ENCODE results near the gene EFHC2. TPM values are rescaled to one million over a fixed set of nuclear protein-coding genes. Genes with fewer than 3 reads are reported as not detected.

Gene EFHC2
- total and polyA plus RNA-seq, 2 of the 8 experiments (the other 6 are each of a cell fraction or from before 2014, with no cell fraction given): 1.8 to 3.4 TPM

DNA sequence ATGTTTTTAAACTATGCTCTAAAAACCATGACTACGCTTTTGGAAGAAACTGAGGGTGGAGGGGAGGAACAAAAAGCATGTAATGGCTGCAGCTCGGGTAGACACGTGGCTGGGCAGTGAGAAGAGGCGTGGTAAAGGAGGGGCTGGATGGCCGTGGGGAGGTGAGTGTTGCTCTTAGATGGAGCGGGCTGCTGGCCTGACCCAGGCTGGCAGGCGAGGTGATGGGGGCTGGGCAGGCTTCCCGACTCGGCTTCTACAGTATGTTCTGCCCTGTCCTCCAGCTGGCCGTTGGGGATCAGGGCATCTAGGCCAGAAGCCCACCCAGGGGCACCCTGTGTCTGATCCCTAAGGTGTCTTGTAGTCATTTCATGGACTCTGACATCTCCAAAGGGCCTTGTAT, 60.7 kb downstream of the EFHC2 start (continued):
- TF ChIP-seq ASH2L (IDR thresholded peaks at IDR 0.05; ENCODE audit: low read length): no peak
- no peak for TF ChIP-seq EGR1 (IDR thresholded peaks at IDR 0.05; ENCODE audit: borderline replicate concordance, low read depth, low read length)
- no peak for TF ChIP-seq TEAD4 (IDR thresholded peaks at IDR 0.05; ENCODE audit: low read depth, low read length)
- no peak for TF ChIP-seq NANOG (IDR thresholded peaks at IDR 0.05; ENCODE audit: insufficient read depth, low read depth, low read length, poor library complexity, severe bottlenecking)
- TF ChIP-seq USF2 (IDR thresholded peaks at IDR 0.05; ENCODE audit: low read length): no peak
